ENCODE measurements around the gene AURKB. TPM values are rescaled to one million over a fixed set of nuclear protein-coding genes. Genes with fewer than 3 reads are reported as not detected.

Gene AURKB
- total and polyA plus RNA-seq, 2 of the 4 experiments (the other 2 are of a cell fraction) = 45.9 to 62.0 TPM

DNA sequence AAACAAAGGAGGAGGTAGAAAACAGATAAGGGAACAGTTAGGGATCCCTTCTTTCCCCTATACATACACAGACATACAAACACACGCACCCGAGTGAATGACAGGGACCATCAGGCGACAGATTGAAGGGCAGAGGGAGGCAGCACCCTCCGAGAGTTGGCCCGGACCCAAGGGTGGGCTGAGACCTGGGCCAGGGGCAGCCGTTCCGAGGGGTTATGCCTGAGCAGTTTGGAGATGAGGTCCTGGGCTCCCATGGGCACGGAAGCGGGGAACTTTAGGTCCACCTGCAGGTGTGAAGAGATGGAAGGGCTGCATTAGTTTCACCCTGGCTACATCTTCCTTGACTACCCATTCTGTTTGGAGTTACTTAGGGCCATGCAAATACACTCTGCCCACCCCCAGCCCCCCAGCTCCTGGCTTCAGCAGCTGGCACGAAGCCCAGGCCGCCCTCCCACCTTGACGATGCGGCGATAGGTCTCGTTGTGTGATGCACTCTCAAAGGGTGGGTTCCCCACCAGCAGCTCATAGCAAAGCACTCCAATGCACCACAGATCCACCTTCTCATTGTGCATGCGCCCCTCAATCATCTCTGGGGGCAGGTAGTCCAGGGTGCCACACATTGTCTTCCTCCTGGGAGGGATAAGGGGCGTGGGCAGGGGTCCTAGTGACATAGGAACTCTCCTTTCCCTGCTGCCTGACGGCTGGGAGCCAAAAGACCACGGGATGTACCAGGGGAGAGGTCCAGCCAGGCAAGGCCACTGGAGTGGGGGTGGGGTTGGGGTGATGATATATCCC is 5.4 kb downstream of the AURKB start:
- H4K20me1 ChIP-seq (ENCODE audit: insufficient read depth, low read length) = no peaks in the 10 kb centered on the region; the same call in 1 of the 2 replicates
- H3K79me1 ChIP-seq (ENCODE audit: low read depth in 1 of 2, low read length in 2 of 2) = peaks cover 29 to 47% of the 10 kb centered on the region in 2 experiments
- no peak overlapping the region for H3K23ac ChIP-seq (ENCODE audit: low read depth, low read length)
- TF ChIP-seq CEBPB (IDR thresholded peaks at IDR 0.05; ENCODE audit: low read depth, low read length) = no peak
- TF ChIP-seq, protein P1, sequence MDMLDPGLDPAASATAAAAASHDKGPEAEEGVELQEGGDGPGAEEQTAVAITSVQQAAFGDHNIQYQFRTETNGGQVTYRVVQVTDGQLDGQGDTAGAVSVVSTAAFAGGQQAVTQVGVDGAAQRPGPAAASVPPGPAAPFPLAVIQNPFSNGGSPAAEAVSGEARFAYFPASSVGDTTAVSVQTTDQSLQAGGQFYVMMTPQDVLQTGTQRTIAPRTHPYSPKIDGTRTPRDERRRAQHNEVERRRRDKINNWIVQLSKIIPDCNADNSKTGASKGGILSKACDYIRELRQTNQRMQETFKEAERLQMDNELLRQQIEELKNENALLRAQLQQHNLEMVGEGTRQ (IDR thresholded peaks at IDR 0.05; ENCODE audit: low read depth, low read length) = no peak
- TF ChIP-seq RCOR1 (IDR thresholded peaks at IDR 0.05; ENCODE audit: insufficient replicate concordance, low read length) = no peak
- TF ChIP-seq NFE2L2 (IDR thresholded peaks at IDR 0.05; ENCODE audit: low read depth, low read length) = no peak
- H2BK20ac ChIP-seq (ENCODE audit: low read depth, low read length) = no peak overlapping the region
- H3K4ac ChIP-seq (ENCODE audit: low read depth, low read length) = no peak overlapping the region
- no peaks in the 10 kb centered on the region for H3K27me3 ChIP-seq (ENCODE audit: control insufficient read depth, insufficient read depth, low read length)
- H3K36me3 ChIP-seq (ENCODE audit: control insufficient read depth, insufficient read depth, low read length) = no peaks in the 10 kb centered on the region; the same call in 1 of the 2 replicates
- H4K91ac ChIP-seq (ENCODE audit: insufficient read depth, low read depth, low read length) = no peak overlapping the region
- no peak overlapping the region for H2AFZ ChIP-seq (replicated peaks; ENCODE audit: low read length, poor library complexity)
- H3K14ac ChIP-seq (replicated peaks; ENCODE audit: low read depth, low read length) = no peak overlapping the region; the same call in 1 of the 2 replicates
- ChIA-PET CTCF (no interaction called here), POLR2A (ENCODE audit: unreplicated experiment) (no interaction called here)
- dilution Hi-C loops (cut with HindIII; ENCODE audit: low sequenced_read_pairs, unreplicated experiment) (no loop called here), in situ Hi-C loops (cut with MboI; ENCODE audit: low sequenced_read_pairs) (no loop called here), intact Hi-C loops (cut with micrococcal nuclease) (no loop called here)
- no peak overlapping the region for H3K18ac ChIP-seq (ENCODE audit: low read depth, low read length)
- H3K9me1 ChIP-seq (ENCODE audit: insufficient read depth, low read length) = peaks cover 10% of the 10 kb centered on the region; the same call in 1 of the 2 replicates
- no peak overlapping the region for H4K5ac ChIP-seq (ENCODE audit: low read depth, low read length)
- ATAC-seq (ENCODE audit: low read depth) (no peak), DNase-seq (no peak)
- no peaks in the 10 kb centered on the region for H3K9me3 ChIP-seq (ENCODE audit: control insufficient read depth, insufficient read depth, low read length)
- WGBS, 2 experiments (ENCODE audit: extremely low coverage in 2 of 2, insufficient read length in 1 of 2) = no CpG with 5 or more reads among the region's 19 CpGs
- H3K9ac ChIP-seq (ENCODE audit: low read depth, low read length) = no peak overlapping the region
- H2BK120ac ChIP-seq (ENCODE audit: low read depth, low read length) = no peak overlapping the region
- no peak overlapping the region for H2BK15ac ChIP-seq (ENCODE audit: low read depth, low read length)
- no TSS peak for BruUV-seq (replicated peaks)
- H3K4me3 ChIP-seq (ENCODE audit: insufficient read depth, low read depth, low read length) = no peak overlapping the region
- H3K56ac ChIP-seq (ENCODE audit: extremely low read depth, insufficient read depth, low read length) = no peak overlapping the region
- no peak overlapping the region for H4K8ac ChIP-seq (ENCODE audit: low read depth in 2 of 2, low read length in 2 of 2)
- 0 out of 2 replicates have a peak, but pooled peaks cover 5% of the 10 kb centered on the region for H3K4me1 ChIP-seq (ENCODE audit: control insufficient read depth, insufficient read depth, low read length)
- H2BK5ac ChIP-seq (ENCODE audit: low read depth, low read length, poor library complexity, severe bottlenecking) = no peak overlapping the region
- no peak overlapping the region for H3K4me2 ChIP-seq (ENCODE audit: low read depth, low read length)
- H3K27ac ChIP-seq (ENCODE audit: insufficient read depth, low read length) = no peak overlapping the region
- peak overlapping the region; percentile 55 for H2AK9ac ChIP-seq (replicated peaks; ENCODE audit: low read depth, low read length, poor library complexity)
- no peak overlapping the region for H2AK5ac ChIP-seq (ENCODE audit: low read depth, low read length)
